ENCODE measurements around the gene BICD1. TPM values are rescaled to one million over a fixed set of nuclear protein-coding genes. Genes with fewer than 3 reads are reported as not detected.

BICD1 gene
- total and polyA plus RNA-seq, 2 experiments from 2014 or later: 59.3 to 83.6 TPM

DNA sequence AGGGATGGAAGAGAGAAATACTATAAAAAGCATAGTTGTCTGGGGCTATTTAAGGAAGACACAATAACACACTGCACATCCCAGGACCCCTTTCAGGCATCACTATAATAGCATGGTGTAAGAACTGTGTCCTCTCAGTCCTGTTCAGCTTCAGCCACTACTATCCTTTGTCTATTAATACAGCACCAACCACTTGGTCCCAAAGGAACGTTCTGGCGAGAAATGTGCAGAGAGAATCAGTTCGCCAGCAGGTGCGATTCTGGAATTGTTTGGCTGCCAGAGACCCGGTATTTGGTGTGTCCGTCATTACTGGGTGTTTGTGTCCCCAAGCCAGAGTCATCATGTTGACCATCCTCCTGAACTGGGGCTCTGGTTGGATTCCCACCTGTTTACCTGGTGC, 52.7 kb downstream of the BICD1 start:
- H3K4me3 Mint-ChIP-seq: no peak overlapping the region
- H3K36me3 ChIP-seq (ENCODE audit: insufficient read depth): no peaks in the 10 kb centered on the region

More for the DNA sequence above, 52.7 kb downstream of the BICD1 start:
- H3K27ac Mint-ChIP-seq: no peak overlapping the region
- Histone ChIP-seq H3K4me1 (ENCODE audit: insufficient read depth) (peaks cover 28% of the 10 kb centered on the region), H3K4me3 (no peak overlapping the region), H3F3A (replicated peaks; ENCODE audit: low read depth) (0 out of 2 replicates have a peak, but pooled peaks cover 2% of the 10 kb centered on the region), H3K27ac (ENCODE audit: low read depth) (0 out of 2 replicates have a peak overlapping the region, but pooled peaks have one; percentile 60), H4K20me1 (replicated peaks; ENCODE audit: insufficient read depth) (peaks cover 12% of the 10 kb centered on the region; the same call in 1 of the 2 replicates), H3K9me2 (ENCODE audit: insufficient read depth) (no peaks in the 10 kb centered on the region), H3K27me3 (ENCODE audit: insufficient read depth) (no peaks in the 10 kb centered on the region), H3K79me2 (replicated peaks; ENCODE audit: insufficient read depth) (peaks cover 94% of the 10 kb centered on the region), H3K4me2 (no peak overlapping the region), H2AFZ (no peak overlapping the region)
- TF ChIP-seq EZH2phosphoT487 (IDR thresholded peaks at IDR 0.05; ENCODE audit: unreplicated experiment) (no peak), ZNF331 (CRISPR knock-in tag; IDR thresholded peaks at IDR 0.05; ENCODE audit: low read depth) (no peak), CREB1 (CRISPR knock-in tag; IDR thresholded peaks at IDR 0.05; ENCODE audit: low read depth) (no peak), ZNF114 (CRISPR knock-in tag; IDR thresholded peaks at IDR 0.05) (no peak), ETS1 (IDR thresholded peaks at IDR 0.05) (no peak), NANOG (IDR thresholded peaks at IDR 0.05; ENCODE audit: borderline replicate concordance) (no peak), CTCF (conservative IDR thresholded peaks at IDR 0.05; ENCODE audit: low read depth in 2 of 2) (no peak)
- TF ChIP-seq, protein P1, sequence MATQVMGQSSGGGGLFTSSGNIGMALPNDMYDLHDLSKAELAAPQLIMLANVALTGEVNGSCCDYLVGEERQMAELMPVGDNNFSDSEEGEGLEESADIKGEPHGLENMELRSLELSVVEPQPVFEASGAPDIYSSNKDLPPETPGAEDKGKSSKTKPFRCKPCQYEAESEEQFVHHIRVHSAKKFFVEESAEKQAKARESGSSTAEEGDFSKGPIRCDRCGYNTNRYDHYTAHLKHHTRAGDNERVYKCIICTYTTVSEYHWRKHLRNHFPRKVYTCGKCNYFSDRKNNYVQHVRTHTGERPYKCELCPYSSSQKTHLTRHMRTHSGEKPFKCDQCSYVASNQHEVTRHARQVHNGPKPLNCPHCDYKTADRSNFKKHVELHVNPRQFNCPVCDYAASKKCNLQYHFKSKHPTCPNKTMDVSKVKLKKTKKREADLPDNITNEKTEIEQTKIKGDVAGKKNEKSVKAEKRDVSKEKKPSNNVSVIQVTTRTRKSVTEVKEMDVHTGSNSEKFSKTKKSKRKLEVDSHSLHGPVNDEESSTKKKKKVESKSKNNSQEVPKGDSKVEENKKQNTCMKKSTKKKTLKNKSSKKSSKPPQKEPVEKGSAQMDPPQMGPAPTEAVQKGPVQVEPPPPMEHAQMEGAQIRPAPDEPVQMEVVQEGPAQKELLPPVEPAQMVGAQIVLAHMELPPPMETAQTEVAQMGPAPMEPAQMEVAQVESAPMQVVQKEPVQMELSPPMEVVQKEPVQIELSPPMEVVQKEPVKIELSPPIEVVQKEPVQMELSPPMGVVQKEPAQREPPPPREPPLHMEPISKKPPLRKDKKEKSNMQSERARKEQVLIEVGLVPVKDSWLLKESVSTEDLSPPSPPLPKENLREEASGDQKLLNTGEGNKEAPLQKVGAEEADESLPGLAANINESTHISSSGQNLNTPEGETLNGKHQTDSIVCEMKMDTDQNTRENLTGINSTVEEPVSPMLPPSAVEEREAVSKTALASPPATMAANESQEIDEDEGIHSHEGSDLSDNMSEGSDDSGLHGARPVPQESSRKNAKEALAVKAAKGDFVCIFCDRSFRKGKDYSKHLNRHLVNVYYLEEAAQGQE (IDR thresholded peaks at IDR 0.05; ENCODE audit: unreplicated experiment): no peak
- DNase-seq (ENCODE audit: low spot score): no peak
- H3K36me3 Mint-ChIP-seq (ENCODE audit: low read depth): peaks cover 6% of the 10 kb centered on the region; the same call in 1 of the 3 replicates
- H3K27me3 Mint-ChIP-seq (ENCODE audit: insufficient read depth, low read depth, poor library complexity): no peaks in the 10 kb centered on the region
- no peak for ATAC-seq
- no peaks in the 10 kb centered on the region for H3K9me3 Mint-ChIP-seq
- peaks cover 31% of the 10 kb centered on the region for H3K4me1 Mint-ChIP-seq
